GM19238 (cell line): ENCODE results near the gene KCNMA1.
A peak's percentile ranks its signal among the peaks of the same experiment; 100 is the strongest.

ENCODE experiments used
- DNase-seq: peaks from one replicate; pipeline ENCODE4 v3.0.0; 2011; ENCODE audit warnings: low spot score; ENCODE audit not compliant: insufficient read length

The KCNMA1 gene

GRCh38 chr10:77127243-77127642, 510.4 kb downstream of the KCNMA1 start:
- no peak for DNase-seq

- no peak for DNase-seq
Observed at GRCh38 chr10:77125231-77125630, 512.4 kb downstream of the KCNMA1 start.

- DNase-seq: no peak
Observed at GRCh38 chr10:77123330-77123729, 514.3 kb downstream of the KCNMA1 start.

- DNase-seq: no peak
Observed at GRCh38 chr10:77121829-77122228, 515.8 kb downstream of the KCNMA1 start.

- DNase-seq: no peak
Observed at GRCh38 chr10:77120666-77121376, 516.8 kb downstream of the KCNMA1 start.

- no peak for DNase-seq
Observed at GRCh38 chr10:77120012-77120411, 517.6 kb downstream of the KCNMA1 start.

GRCh38 chr10:77118603-77119282, 518.9 kb downstream of the KCNMA1 start:
- DNase-seq: no peak

GRCh38 chr10:77117501-77117900, 520.1 kb downstream of the KCNMA1 start:
- DNase-seq: no peak

GRCh38 chr10:77116904-77117303, 520.7 kb downstream of the KCNMA1 start:
- DNase-seq: no peak

GRCh38 chr10:77114181-77114821, 523.3 kb downstream of the KCNMA1 start:
- no peak for DNase-seq

- peak; percentile 4 for DNase-seq
Observed at GRCh38 chr10:77111611-77112550, 525.7 kb downstream of the KCNMA1 start.

- DNase-seq: no peak
Observed at GRCh38 chr10:77110757-77111156, 526.9 kb downstream of the KCNMA1 start.

GRCh38 chr10:77109351-77109994, 528.1 kb downstream of the KCNMA1 start:
- no peak for DNase-seq

- DNase-seq: no peak
Observed at GRCh38 chr10:77106676-77107075, 530.9 kb downstream of the KCNMA1 start.

- DNase-seq: no peak
Observed at GRCh38 chr10:77105761-77106221, 531.8 kb downstream of the KCNMA1 start.

- DNase-seq: no peak
Observed at GRCh38 chr10:77104459-77104980, 533.1 kb downstream of the KCNMA1 start.

GRCh38 chr10:77103213-77103612, 534.4 kb downstream of the KCNMA1 start:
- DNase-seq: no peak

- DNase-seq: no peak
Observed at GRCh38 chr10:77101341-77101740, 536.3 kb downstream of the KCNMA1 start.

- DNase-seq: no peak
Observed at GRCh38 chr10:77099136-77099535, 538.5 kb downstream of the KCNMA1 start.

GRCh38 chr10:77097625-77098024, 540.0 kb downstream of the KCNMA1 start:
- DNase-seq: no peak

- DNase-seq: no peak
Observed at GRCh38 chr10:77093126-77093525, 544.5 kb downstream of the KCNMA1 start.
